SH-SY5Y (cell line): ENCODE measurements around the gene PRSS53.

Experiments
- GATA2 ChIP-seq: IDR thresholded peaks from 2 replicates; pipeline ENCODE4 v1.6.1; 2011; ENCODE audit warnings: mild to moderate bottlenecking, low read depth, low read length
- GATA3 ChIP-seq: IDR thresholded peaks from 2 replicates; pipeline ENCODE4 v1.6.1; 2011; ENCODE audit warnings: low read depth, mild to moderate bottlenecking, low read length, moderate library complexity

Gene PRSS53

GRCh38 chr16:31128711-31129567 lies 40.2 kb upstream of the PRSS53 start:
- TF ChIP-seq GATA3 (no peak), GATA2 (no peak)

GRCh38 chr16:31127182-31127581 lies 38.4 kb upstream of the PRSS53 start:
- TF ChIP-seq GATA3 (no peak), GATA2 (no peak)

DNA sequence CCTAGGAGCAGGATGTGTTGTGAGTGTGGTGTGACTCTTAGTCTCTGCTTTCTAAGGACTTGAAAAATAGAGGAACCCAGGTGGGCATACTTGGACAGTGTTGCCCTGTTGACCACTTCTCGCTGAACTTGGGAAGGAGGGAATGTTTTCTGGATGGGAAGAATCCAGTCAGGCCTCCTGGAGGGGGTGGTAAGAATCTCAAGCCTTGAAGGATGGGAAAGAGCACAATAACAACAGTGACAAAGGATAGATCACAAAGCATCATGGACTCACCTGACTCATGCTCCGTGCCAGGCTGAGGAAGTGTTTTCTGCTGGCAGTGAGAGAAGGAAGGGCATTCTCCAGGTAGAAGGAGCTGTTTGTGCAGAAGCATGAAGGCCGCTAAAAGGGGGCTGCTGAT lies 37.1 kb upstream of the PRSS53 start:
- TF ChIP-seq GATA3 (no peak), GATA2 (no peak)

DNA sequence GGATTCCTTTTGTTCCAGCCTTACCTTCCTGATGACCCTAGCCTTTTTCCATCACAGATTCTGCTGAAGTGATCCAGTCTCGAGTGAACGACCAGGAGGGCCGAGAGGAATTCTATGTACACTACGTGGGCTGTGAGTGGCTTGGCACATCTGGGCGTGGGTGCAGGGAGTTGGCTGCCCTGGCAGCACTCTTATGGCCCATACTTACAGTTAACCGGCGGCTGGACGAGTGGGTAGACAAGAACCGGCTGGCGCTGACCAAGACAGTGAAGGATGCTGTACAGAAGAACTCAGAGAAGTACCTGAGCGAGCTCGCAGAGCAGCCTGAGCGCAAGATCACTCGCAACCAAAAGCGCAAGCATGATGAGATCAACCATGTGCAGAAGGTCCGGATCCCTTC lies 31.4 kb upstream of the PRSS53 start:
- no peak for TF ChIP-seq GATA3
- TF ChIP-seq GATA2, result no peak

DNA sequence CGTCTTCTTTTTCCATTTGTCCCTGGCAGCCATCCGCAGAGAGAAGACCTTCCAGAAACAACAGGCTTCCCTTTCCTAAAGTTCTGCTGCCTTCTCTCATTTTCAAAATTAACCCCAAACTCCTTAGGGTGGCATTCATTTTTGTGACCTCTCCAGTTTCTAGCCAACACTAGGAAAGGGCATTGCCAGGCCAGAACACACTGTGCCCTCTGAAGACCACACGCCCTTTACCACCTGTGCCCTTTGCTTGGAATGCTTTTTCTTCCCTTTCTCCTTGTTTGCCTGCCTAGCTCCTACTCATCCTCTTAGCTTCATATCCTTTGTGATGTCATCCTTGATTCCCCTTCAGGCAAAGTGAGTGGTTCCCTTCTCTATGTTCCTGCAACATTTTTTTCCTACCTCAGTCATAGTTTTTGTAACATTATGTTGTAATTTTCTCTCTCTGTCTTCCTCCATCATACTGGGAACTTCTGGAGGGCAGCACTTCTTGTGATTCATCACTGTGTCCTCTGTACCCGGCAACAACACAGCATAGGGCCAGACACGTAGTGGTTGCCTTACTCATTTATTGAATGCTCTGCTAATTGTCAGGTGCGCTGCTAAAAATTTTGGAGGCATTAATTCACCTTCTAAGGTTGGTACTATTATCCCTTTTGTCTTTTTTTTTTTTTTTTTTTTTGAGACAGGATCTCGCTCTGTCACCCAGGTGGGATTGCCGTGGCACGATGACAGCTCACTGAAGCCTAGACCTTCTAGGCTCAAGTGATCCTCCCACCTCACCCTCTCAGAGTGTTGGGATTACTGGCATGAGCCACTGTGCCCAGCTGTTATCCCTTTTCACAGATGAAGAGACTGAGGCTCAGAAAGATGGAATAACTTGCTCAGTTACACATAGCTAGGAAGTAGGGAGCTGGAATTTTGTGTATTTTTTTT lies 29.7 kb upstream of the PRSS53 start:
- TF ChIP-seq GATA2 (no peak), GATA3 (no peak)

DNA sequence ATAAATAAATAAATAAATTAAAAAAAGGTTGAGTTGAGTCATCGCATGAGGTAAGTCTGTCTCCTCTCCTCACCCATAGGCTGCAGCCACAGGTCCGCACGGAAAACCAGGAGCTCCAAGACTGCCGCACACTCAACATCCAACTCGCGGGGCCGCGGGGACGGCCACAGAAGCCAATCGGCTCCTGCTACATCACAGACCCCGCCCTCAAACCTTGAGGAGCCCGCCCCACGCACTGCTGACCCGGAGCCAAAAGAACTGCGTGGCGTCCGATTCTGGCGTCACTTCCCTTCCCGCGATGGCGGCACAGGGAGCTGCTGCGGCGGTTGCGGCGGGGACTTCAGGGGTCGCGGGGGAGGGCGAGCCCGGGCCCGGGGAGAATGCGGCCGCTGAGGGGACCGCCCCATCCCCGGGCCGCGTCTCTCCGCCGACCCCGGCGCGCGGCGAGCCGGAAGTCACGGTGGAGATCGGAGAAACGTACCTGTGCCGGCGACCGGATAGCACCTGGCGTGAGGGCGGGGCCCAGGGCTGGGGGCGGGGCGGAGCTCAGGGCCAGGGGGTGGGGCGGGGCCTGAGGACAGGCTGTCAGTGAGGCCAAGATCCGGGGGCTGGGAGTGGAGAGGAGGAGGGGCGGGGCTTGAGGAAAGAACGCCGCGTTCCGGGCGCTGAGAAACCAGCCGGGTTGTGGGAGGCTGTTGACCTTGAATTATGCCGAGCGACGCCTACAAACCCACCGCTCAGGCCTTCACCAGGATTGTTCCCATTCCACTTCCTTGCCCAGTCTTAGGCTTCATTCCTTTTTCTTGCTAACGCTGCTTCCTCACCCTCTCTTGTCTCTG lies 28.9 kb upstream of the PRSS53 start, which contains the start of gene KAT8:
Gene KAT8, plus strand, starts transcription at position 281 of the 839 bp plus-strand sequence. Its CDS starts 18 bp downstream, at position 299.
- TF ChIP-seq GATA3, result no peak
- no peak for TF ChIP-seq GATA2

DNA sequence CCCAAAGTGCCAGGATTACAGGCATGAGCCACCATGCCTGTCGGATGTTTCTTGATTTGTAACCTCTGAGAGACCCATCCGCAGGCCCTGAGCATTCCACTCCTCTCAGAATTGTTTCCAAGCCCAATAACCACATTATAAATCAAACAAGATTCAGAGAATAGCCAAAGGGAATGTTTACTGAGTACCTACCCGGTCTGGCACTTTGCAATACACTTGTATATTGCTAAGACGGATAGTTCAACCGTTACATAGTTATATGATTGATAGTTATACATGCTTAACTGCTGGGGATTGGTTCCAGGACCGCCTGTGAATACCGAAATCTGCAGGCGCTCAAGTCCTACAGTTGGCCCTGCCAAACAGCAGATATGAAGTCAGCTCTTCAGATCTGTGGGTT lies 25.7 kb upstream of the PRSS53 start:
- TF ChIP-seq GATA2 (no peak), GATA3 (no peak)

- TF ChIP-seq GATA2 (no peak), GATA3 (no peak)
Observed at GRCh38 chr16:31113121-31114120, 24.7 kb upstream of the PRSS53 start.

GRCh38 chr16:31112711-31113110 lies 24.0 kb upstream of the PRSS53 start:
- TF ChIP-seq GATA2 (no peak), GATA3 (no peak)

- TF ChIP-seq GATA2, result no peak
- no peak for TF ChIP-seq GATA3
Observed at GRCh38 chr16:31111881-31112466, 23.2 kb upstream of the PRSS53 start.

DNA sequence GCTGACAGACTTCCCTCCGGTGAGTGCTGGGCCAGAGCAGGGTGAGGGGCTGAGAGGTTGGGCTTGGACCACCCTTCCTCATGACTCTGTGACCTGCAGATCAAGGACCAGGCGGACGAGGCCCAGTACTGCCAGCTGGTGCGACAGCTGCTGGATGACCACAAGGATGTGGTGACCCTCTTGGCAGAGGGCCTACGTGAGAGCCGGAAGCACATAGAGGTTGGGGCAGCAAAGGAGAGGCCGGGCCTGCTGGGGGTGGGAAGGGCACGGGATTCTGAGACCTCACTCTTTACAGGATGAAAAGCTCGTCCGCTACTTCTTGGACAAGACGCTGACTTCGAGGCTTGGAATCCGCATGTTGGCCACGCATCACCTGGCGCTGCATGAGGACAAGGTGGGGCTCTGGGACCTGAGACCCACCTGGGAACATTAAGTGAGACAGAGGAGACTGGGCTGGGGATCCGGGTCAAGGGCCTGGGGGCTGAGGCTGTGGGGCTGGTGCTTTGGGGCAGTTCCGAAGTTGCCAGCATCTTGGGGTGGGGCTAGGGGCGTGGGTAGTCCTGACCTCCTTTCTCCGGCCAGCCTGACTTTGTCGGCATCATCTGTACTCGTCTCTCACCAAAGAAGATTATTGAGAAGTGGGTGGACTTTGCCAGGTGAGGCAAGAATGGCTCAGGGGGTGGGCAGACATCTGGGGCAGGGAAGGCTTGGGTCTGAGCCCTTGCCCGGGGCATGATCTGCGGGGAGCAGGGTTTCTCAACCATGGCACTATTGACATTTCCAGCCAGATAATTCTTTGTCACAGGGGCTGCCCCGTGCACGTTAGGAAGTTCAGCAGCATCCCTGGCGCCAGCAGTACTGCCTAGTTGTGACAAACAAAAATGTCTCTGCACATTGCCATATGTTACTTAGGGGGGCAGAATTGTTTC lies 21.6 kb upstream of the PRSS53 start:
- no peak for TF ChIP-seq GATA3
